HCT116 (cell line): ENCODE results near the gene STK39. TPM values are rescaled to one million over a fixed set of nuclear protein-coding genes. Genes with fewer than 3 reads are reported as not detected.

Experiments
- ATAC-seq: fragments of 200-7000 bp; cut with Tn5 transposase; 2 replicates; pipeline ENCODE4 v1.9.1; 2020; ENCODE audit warnings: mild to moderate bottlenecking, moderate library complexity
- BruUV-seq: library from RNA; stranded (reverse); fragments of 400-500 nt; replicated peaks from 2 replicates; lab custom pipeline; 2021; lab: Mats Ljungman, UMichigan
- CTCF ChIA-PET: fragments of 300-600 bp; sonication (Branson Sonifier 250); formaldehyde crosslinking; loops from one replicate; lab custom pipeline; 2021; ENCODE audit warnings: antibody characterized with exemption; lab: Charles Lee
- POLR2A ChIA-PET: fragments of 300-600, 350-600 bp; sonication (Branson Sonifier 250); formaldehyde crosslinking; loops from one replicate; lab custom pipeline; 2021; ENCODE audit warnings: antibody characterized with exemption; lab: Charles Lee
- RAD21 ChIA-PET, 2 experiments: fragments of 300-600 bp; sonication (Branson Sonifier 250); formaldehyde crosslinking; loops; one replicate each; lab custom pipeline; 2023; ENCODE audit warnings: low total read pairs in 2 of 2; ENCODE audit not compliant: uncharacterized antibody in 2 of 2, unreplicated experiment in 2 of 2, low non-redundant PET in 1 of 2; lab: Charles Lee
- DNase-seq: peaks from one replicate; pipeline ENCODE4 v3.0.0-alpha.2; 2010; ENCODE audit warnings: low read depth, low spot score
- H2AFZ ChIP-seq: fragments of 200-600 bp; shearing (Covaris generic), sonication (generic); 2 replicates; pipeline ENCODE4 v1.6.1; 2017; ENCODE audit warnings: low read depth, mixed run types, mixed read lengths, antibody characterized with exemption, low read length; ENCODE audit not compliant: poor library complexity, severe bottlenecking
- H3K27ac ChIP-seq: 2 replicates; pipeline ENCODE4 v1.5.1; 2012; ENCODE audit warnings: low read depth, low read length
- H3K27me3 ChIP-seq: fragments of 200-600 bp; sonication (generic); 2 replicates; pipeline ENCODE4 v1.6.1; 2016; ENCODE audit warnings: mixed run types, low read length, mixed read lengths; ENCODE audit not compliant: insufficient read depth
- H3K36me3 ChIP-seq, 2 experiments: fragments of 200-500 bp in 1 of 2; fragments of 200-600 bp in 1 of 2; sonication (Bioruptor generic) in 1 of 2; sonication (generic) in 1 of 2; 2 replicates each; pipeline versions ENCODE4 v1.5.1 to v1.6.1; 2014 to 2016; ENCODE audit warnings: low read length in 2 of 2, inconsistent platforms in 1 of 2, mixed read lengths in 1 of 2, mixed run types in 1 of 2; ENCODE audit not compliant: insufficient read depth in 2 of 2, control insufficient read depth in 1 of 2
- H3K4me1 ChIP-seq, 2 experiments: fragments of 200-600 bp in 1 of 2; sonication (generic) in 1 of 2; 2 replicates each; pipeline versions ENCODE4 v1.5.1 to v1.6.1; 2012 to 2017; ENCODE audit warnings: low read length in 2 of 2, inconsistent platforms in 1 of 2, mild to moderate bottlenecking in 1 of 2, mixed read lengths in 1 of 2, mixed run types in 1 of 2, moderate library complexity in 1 of 2; ENCODE audit not compliant: insufficient read depth in 2 of 2, control insufficient read depth in 1 of 2
- H3K4me2 ChIP-seq: fragments of 200-600 bp; sonication (generic); 2 replicates; pipeline ENCODE4 v1.6.1; 2017; ENCODE audit warnings: mixed run types, low read length, mixed read lengths
- H3K4me3 ChIP-seq, 2 experiments: fragments of 200-600 bp in 1 of 2; sonication (generic) in 1 of 2; replicated peaks in 1 of 2; 2 replicates each; pipeline ENCODE4 v1.5.1; 2011 to 2016; ENCODE audit warnings: low read length in 2 of 2, control low read depth in 1 of 2, low read depth in 1 of 2, mild to moderate bottlenecking in 1 of 2, mixed read lengths in 1 of 2, mixed run types in 1 of 2
- H3K79me2 ChIP-seq: fragments of 200-600 bp; sonication (generic); 2 replicates; pipeline ENCODE4 v1.6.1; 2017; ENCODE audit warnings: mild to moderate bottlenecking, mixed run types, low read length, moderate library complexity, mixed read lengths; ENCODE audit not compliant: insufficient read depth
- H3K9ac ChIP-seq: fragments of 200-600 bp; sonication (generic); 2 replicates; pipeline ENCODE4 v1.6.1; 2016; ENCODE audit warnings: low read length, mixed read lengths
- H3K9me2 ChIP-seq: fragments of 200-600 bp; sonication (generic), shearing (Covaris generic); 2 replicates; pipeline ENCODE4 v1.6.1; 2017; ENCODE audit warnings: mixed run types, mild to moderate bottlenecking, moderate library complexity; ENCODE audit not compliant: insufficient read depth
- H3K9me3 ChIP-seq, 2 experiments: fragments of 200-500 bp in 1 of 2; fragments of 200-600 bp in 1 of 2; sonication (Bioruptor generic) in 1 of 2; sonication (generic) in 1 of 2; 2 replicates each; pipeline ENCODE4 v1.6.1; 2014 to 2017; ENCODE audit warnings: low read length in 2 of 2, mixed read lengths in 2 of 2, inconsistent platforms in 1 of 2, low read depth in 1 of 2, mild to moderate bottlenecking in 1 of 2, mixed run types in 1 of 2, moderate library complexity in 1 of 2; ENCODE audit not compliant: control insufficient read depth in 1 of 2, insufficient read depth in 1 of 2
- H4K20me1 ChIP-seq: fragments of 200-600 bp; sonication (generic), shearing (Covaris generic); 2 replicates; pipeline ENCODE4 v1.6.1; 2017; ENCODE audit warnings: mixed run types, mild to moderate bottlenecking, moderate library complexity; ENCODE audit not compliant: insufficient read depth
- ATF3 ChIP-seq: IDR thresholded peaks from 2 replicates; pipeline ENCODE4 v1.6.1; 2012
- CBX3 ChIP-seq: IDR thresholded peaks from 2 replicates; pipeline ENCODE4 v1.6.1; 2012; ENCODE audit warnings: low read depth
- CEBPB ChIP-seq: IDR thresholded peaks from 2 replicates; pipeline ENCODE4 v1.6.1; 2012; ENCODE audit warnings: low read depth
- EGR1 ChIP-seq: IDR thresholded peaks from 2 replicates; pipeline ENCODE4 v1.6.1; 2012; ENCODE audit warnings: low read depth
- FOSL1 ChIP-seq: IDR thresholded peaks from 2 replicates; pipeline ENCODE4 v1.6.1; 2012; ENCODE audit warnings: low read depth
- JUND ChIP-seq: IDR thresholded peaks from 2 replicates; pipeline ENCODE4 v1.6.1; 2012
- REST ChIP-seq: IDR thresholded peaks from 2 replicates; pipeline ENCODE4 v1.6.1; 2012; ENCODE audit warnings: low read depth
- SP1 ChIP-seq: IDR thresholded peaks from 2 replicates; pipeline ENCODE4 v1.6.1; 2012; ENCODE audit warnings: low read depth
- SRF ChIP-seq: IDR thresholded peaks from 2 replicates; pipeline ENCODE4 v1.6.1; 2012; ENCODE audit warnings: low read depth
- ZFX ChIP-seq: fragments of 450-650 bp; IDR thresholded peaks from 2 replicates; pipeline ENCODE4 v1.6.1; 2017
- intact Hi-C: fragments of 100-400 bp; cut with micrococcal nuclease; formaldehyde crosslinking; loops from 2 replicates; pipeline ENCODE4 v1.10.0; 2022
- total RNA-seq: library from RNA; stranded (reverse); gene quantifications from one replicate; pipeline ENCODE4 v1.2.1, GENCODE V29; 2021; ENCODE audit not compliant: unreplicated experiment
- TF ChIP-seq, protein P1 (sequence below): IDR thresholded peaks from 2 replicates; pipeline ENCODE4 v1.6.1; 2011; ENCODE audit warnings: mild to moderate bottlenecking, low read length, moderate library complexity; ENCODE audit not compliant: insufficient replicate concordance; ENCODE audit errors: extremely low read depth

The STK39 gene
- total RNA-seq, 1 experiment from 2014 or later = 118 TPM

DNA sequence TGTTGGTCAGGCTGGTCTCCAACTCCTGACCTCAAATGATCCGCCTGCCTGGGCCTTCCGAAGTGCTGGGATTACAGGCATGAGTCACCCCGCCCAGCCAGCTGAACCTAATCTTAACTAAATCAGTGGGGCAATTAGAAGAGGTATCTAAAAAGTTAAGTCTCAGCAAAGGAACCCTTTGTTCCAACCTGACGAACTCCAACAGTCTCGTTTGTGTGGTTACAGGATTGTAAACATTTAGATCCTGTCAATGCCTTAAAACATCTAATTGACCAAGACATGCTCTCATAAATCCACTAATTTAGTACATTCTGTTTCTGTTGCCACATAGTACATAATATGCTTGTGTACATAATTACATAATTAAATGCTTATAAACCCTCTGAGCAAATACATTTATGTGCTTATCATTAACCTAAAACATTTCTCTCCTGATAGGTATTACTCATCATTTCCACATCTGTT is 31.1 kb upstream of the STK39 start:
- H3K4me3 ChIP-seq = no peak overlapping the region
- BruUV-seq = no TSS peak
- H3K9me3 ChIP-seq = no peaks in the 10 kb centered on the region
- DNase-seq = peak; percentile 39
- intact Hi-C loops = no loop called here
- H3K9ac ChIP-seq = no peak overlapping the region
- no peaks in the 10 kb centered on the region for H3K36me3 ChIP-seq
- ChIA-PET RAD21 (no interaction called here), CTCF (no interaction called here), POLR2A (no interaction called here)
- TF ChIP-seq ATF3 (no peak), JUND (peak; percentile 36; the same call in 1 of the 2 replicates), SRF (no peak), ZFX (no peak), EGR1 (no peak), SP1 (0 out of 2 replicates have a peak, but pooled peaks have one; percentile 12), CEBPB (0 out of 2 replicates have a peak, but pooled peaks have one; percentile 19), CBX3 (no peak), FOSL1 (peak; percentile 39; the same call in 1 of the 2 replicates), REST (no peak)
- TF ChIP-seq, protein P1, sequence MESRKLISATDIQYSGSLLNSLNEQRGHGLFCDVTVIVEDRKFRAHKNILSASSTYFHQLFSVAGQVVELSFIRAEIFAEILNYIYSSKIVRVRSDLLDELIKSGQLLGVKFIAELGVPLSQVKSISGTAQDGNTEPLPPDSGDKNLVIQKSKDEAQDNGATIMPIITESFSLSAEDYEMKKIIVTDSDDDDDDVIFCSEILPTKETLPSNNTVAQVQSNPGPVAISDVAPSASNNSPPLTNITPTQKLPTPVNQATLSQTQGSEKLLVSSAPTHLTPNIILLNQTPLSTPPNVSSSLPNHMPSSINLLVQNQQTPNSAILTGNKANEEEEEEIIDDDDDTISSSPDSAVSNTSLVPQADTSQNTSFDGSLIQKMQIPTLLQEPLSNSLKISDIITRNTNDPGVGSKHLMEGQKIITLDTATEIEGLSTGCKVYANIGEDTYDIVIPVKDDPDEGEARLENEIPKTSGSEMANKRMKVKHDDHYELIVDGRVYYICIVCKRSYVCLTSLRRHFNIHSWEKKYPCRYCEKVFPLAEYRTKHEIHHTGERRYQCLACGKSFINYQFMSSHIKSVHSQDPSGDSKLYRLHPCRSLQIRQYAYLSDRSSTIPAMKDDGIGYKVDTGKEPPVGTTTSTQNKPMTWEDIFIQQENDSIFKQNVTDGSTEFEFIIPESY = no peak
- H3K27me3 ChIP-seq = no peaks in the 10 kb centered on the region
- H3K4me1 ChIP-seq = peaks cover 11 to 19% of the 10 kb centered on the region in 2 experiments; a peak in 3 of 4 replicates
- H3K27ac ChIP-seq = no peak overlapping the region
- peak; percentile 80 for ATAC-seq
- peak overlapping the region; percentile 87 for H2AFZ ChIP-seq
- H3K9me2 ChIP-seq = no peaks in the 10 kb centered on the region
- no peaks in the 10 kb centered on the region for H4K20me1 ChIP-seq
- peak overlapping the region; percentile 38 for H3K4me2 ChIP-seq
- no peaks in the 10 kb centered on the region for H3K79me2 ChIP-seq
